Left lung (tissue), 10 donors: ENCODE data around the gene CFD. TPM values are rescaled to one million over a fixed set of nuclear protein-coding genes. Genes with fewer than 3 reads are reported as not detected.

ENCODE experiments used
- ATAC-seq: fragments of 200-7000 bp; cut with Tn5 transposase; one replicate; pipeline ENCODE4 v1.9.1; 2020; ENCODE audit warnings: moderate library complexity
- DNase-seq, 4 donors: peaks; one replicate each; pipeline ENCODE4 v3.0.0-alpha.2; 2013 to 2020
- H3K27ac ChIP-seq, 2 donors: fragments of 200-600 bp; sonication (generic) in 1 of 2; one replicate each; pipeline versions ENCODE4 v1.5.0 to v1.8.0; 2020 to 2021
- H3K27me3 ChIP-seq, 2 donors: fragments of 200-600 bp; sonication (generic) in 1 of 2; one replicate each; pipeline versions ENCODE4 v1.5.0 to v1.8.0; 2020 to 2021
- H3K36me3 ChIP-seq, 2 donors: fragments of 200-600 bp; sonication (generic) in 1 of 2; one replicate each; pipeline versions ENCODE4 v1.5.0 to v1.8.0; 2020 to 2021
- H3K4me1 ChIP-seq, 2 donors: fragments of 200-600 bp; one replicate each; pipeline ENCODE4 v1.8.0; 2021
- H3K4me3 ChIP-seq, 2 donors: fragments of 200-600 bp; sonication (generic) in 1 of 2; one replicate each; pipeline versions ENCODE4 v1.5.0 to v1.8.0; 2020 to 2021; ENCODE audit warnings: mild to moderate bottlenecking in 1 of 2
- H3K9me3 ChIP-seq, 2 donors: fragments of 200-600 bp; sonication (generic) in 1 of 2; one replicate each; pipeline versions ENCODE4 v1.5.0 to v1.8.0; 2020 to 2021
- intact Hi-C, 2 donors: fragments of 100-400 bp; cut with DNase I; formaldehyde crosslinking; loops; one replicate each; pipeline versions ENCODE4 v1.11.2 to v1.14.2; 2022
- polyA plus RNA-seq, 6 donors: library from polyadenylated mRNA; unstranded; fragments of 120-200 nt; gene quantifications; one replicate each; pipeline ENCODE4 v1.2.1, GENCODE V29; 2013; ENCODE audit not compliant: insufficient read length in 6 of 6
- total RNA-seq, 2 donors: library from RNA; stranded (reverse); fragmentation: NEBNext Ultra II Directional; extraction: Animal tissue kit (Norgen Biotek cat#: 25700); gene quantifications; one replicate each; pipeline ENCODE4 v1.2.1, GENCODE V29; 2021
- TF ChIP-seq, protein P1 (sequence below), 2 donors: fragments of 200-600 bp; sonication (generic) in 1 of 2; IDR thresholded peaks; one replicate each; pipeline versions ENCODE4 v1.5.0 to v1.8.0; 2021; ENCODE audit warnings: antibody characterized with exemption in 2 of 2
- donor health status: DM: no; HTN: yes; CAD: no.
- donor health status: DM: no; HTN: no; CAD: no.

The CFD gene
- total and polyA plus RNA-seq, 8 donors: 4.9 to 85.3 (median 10.5) TPM

GRCh38 chr19:882871-883497, 23.5 kb downstream of the CFD start:
- no peak overlapping the region for H3K4me3 ChIP-seq
- no peak overlapping the region for H3K27ac ChIP-seq
- H3K9me3 ChIP-seq: no peaks in the 10 kb centered on the region
- no peaks in the 10 kb centered on the region for H3K27me3 ChIP-seq
- no peak for ATAC-seq
- TF ChIP-seq, protein P1, sequence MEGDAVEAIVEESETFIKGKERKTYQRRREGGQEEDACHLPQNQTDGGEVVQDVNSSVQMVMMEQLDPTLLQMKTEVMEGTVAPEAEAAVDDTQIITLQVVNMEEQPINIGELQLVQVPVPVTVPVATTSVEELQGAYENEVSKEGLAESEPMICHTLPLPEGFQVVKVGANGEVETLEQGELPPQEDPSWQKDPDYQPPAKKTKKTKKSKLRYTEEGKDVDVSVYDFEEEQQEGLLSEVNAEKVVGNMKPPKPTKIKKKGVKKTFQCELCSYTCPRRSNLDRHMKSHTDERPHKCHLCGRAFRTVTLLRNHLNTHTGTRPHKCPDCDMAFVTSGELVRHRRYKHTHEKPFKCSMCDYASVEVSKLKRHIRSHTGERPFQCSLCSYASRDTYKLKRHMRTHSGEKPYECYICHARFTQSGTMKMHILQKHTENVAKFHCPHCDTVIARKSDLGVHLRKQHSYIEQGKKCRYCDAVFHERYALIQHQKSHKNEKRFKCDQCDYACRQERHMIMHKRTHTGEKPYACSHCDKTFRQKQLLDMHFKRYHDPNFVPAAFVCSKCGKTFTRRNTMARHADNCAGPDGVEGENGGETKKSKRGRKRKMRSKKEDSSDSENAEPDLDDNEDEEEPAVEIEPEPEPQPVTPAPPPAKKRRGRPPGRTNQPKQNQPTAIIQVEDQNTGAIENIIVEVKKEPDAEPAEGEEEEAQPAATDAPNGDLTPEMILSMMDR (IDR thresholded peaks at IDR 0.05): no peak
- intact Hi-C loops: no loop called here
- no peaks in the 10 kb centered on the region for H3K4me1 ChIP-seq
- H3K36me3 ChIP-seq: peaks cover 0 to 81% of the 10 kb centered on the region in 2 donors
- DNase-seq: no peak

DNA sequence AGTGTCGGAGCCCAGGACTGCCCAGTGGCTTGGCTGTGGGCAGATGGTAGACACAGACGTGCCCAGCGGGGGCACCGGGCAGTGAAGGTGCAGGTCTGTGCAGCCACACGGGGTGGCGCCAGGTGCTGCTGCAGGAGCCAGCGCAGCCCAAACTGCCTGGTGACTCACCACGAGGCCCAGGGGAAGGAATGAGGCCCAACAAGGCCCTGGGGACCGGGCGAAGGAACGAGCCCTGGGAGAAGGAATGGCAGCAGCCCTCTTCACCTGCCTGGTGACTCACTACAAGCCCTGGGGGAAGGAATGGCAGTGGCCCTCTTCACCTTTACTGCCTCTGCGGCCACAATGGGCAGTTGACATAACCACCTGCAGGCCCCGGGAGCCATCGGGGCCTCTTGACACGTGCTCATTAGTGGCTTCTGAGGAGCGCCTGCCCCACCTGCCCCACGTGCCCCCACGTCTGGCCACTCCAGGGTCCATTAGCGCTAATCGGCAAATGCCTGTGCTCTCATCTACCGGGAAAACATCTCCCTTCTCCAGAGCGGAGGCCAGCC, 24.3 kb downstream of the CFD start:
- no peaks in the 10 kb centered on the region for H3K27me3 ChIP-seq
- DNase-seq (peak in 1 of 4 donors; percentile 77), ATAC-seq (peak; percentile 93)
- no peaks in the 10 kb centered on the region for H3K4me1 ChIP-seq
- H3K36me3 ChIP-seq: peaks cover 0 to 89% of the 10 kb centered on the region in 2 donors
- TF ChIP-seq, protein P1 (IDR thresholded peaks at IDR 0.05): no peak
- no peak overlapping the region for H3K27ac ChIP-seq
- no peaks in the 10 kb centered on the region for H3K9me3 ChIP-seq
- intact Hi-C loops: no loop called here
- H3K4me3 ChIP-seq: no peak overlapping the region

DNA sequence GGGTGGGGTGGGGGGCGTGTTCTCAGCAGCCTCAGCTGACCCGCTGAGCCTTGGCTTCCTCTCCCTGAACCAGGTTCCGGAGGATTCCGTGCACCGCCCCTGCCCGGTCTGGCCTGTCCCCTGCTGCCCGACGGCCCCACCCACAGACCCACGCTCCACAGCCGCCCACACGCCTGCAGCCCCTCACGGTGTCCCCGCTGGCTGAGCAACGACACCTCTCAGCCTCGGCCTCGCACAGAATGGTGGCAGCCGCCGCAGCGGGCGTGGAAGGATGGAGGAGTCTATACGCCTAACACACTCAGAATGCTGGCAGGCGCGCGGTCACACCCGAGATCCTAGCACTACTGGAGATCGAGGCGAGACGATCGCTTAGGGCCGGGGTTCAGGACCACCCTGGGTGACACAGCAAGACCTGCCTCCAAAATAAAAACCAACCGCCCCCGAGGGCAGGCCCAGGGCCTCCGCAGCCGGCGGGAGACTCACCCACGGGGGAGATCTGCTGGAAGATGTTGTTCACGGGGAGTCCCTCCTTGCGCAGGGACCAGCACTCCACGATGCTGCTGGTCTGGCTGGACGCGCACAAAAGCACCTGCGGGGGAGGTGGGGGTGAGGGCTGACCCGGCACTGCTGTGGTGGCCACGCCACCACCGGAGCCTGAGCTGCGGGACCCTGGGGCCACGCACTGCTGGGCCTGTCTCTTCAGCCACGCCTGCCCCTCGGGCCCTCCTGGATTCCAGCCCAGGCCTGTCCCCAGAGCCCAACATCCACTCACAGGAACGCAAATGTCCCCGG, 25.2 kb downstream of the CFD start:
- ATAC-seq (no peak), DNase-seq (no peak)
- no peak overlapping the region for H3K4me3 ChIP-seq
- TF ChIP-seq, protein P1 (IDR thresholded peaks at IDR 0.05): no peak
- peaks cover 0 to 96% of the 10 kb centered on the region in 2 donors for H3K36me3 ChIP-seq
- H3K27me3 ChIP-seq: no peaks in the 10 kb centered on the region
- intact Hi-C loops: no loop called here
- H3K9me3 ChIP-seq: no peaks in the 10 kb centered on the region
- H3K27ac ChIP-seq: no peak overlapping the region
- H3K4me1 ChIP-seq: no peaks in the 10 kb centered on the region

DNA sequence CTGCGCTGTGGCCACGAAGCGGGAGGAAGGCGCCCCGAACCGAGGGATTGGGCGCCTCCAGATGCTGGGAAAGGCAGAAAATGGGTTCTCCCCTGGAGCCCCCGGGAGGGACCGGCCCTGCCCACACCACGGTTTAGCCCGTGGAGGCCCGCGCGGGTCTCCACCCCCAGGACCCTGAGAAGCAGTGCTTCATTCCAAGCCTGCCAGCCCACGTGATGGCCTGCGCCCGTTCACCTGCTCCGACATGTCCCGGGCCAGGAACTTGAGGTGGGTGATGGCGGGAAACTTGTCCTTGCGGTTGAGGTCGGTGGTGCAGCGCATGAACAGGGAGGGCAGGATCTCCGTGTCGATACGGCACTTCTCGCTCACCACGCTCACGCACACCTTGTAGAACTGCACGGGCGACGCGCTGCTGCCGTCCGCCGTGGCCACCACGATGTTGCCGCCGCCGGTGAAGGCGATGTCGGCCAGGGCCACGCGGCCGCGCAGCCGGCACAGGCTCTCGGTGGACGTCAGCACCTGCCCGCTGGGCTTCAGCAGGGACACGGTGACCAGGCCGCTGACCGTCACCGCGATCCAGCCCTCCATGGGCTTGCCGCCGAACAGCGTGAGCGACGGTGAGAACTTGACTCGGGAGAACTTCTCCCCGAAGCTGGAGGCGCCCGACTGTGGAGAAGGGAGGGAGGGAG, 26.2 kb downstream of the CFD start:
- Histone ChIP-seq H3K4me3 (no peak overlapping the region), H3K27ac (no peak overlapping the region), H3K4me1 (no peaks in the 10 kb centered on the region), H3K36me3 (peaks cover 0 to 96% of the 10 kb centered on the region in 2 donors), H3K9me3 (no peaks in the 10 kb centered on the region), H3K27me3 (no peaks in the 10 kb centered on the region)
- DNase-seq (no peak), ATAC-seq (no peak)
- intact Hi-C loops: no loop called here
- TF ChIP-seq, protein P1 (IDR thresholded peaks at IDR 0.05): no peak

DNA sequence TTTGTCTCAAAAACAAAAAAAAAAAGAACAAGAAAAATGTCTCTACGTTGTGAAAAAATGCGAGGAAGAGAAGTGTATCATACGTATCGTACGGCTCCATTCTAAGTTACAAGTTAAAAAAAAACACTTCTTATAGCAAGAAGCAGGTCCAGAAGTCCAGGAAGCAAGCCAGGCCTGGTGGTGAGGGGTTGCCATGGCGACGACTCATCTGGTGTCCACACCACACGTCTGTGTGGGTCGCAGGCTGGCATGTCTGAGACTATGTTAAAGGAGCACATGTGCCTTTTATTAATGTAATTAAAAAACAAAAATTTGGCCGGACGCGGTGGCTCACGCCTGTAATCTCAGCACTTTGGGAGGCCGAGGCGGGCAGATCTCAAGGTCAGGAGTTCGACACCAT, 27.6 kb downstream of the CFD start:
- no peak overlapping the region for H3K4me3 ChIP-seq
- intact Hi-C loops: no loop called here
- peaks cover 0 to 3% of the 10 kb centered on the region in 2 donors for H3K4me1 ChIP-seq
- no peaks in the 10 kb centered on the region for H3K9me3 ChIP-seq
- H3K27ac ChIP-seq: no peak overlapping the region
- peaks cover 0 to 85% of the 10 kb centered on the region in 2 donors for H3K36me3 ChIP-seq
- no peak for DNase-seq
- H3K27me3 ChIP-seq: no peaks in the 10 kb centered on the region
- no peak for ATAC-seq
- TF ChIP-seq, protein P1 (IDR thresholded peaks at IDR 0.05): no peak
